ENCODE measurements around the gene MTHFD2L. TPM values are rescaled to one million over a fixed set of nuclear protein-coding genes. Genes with fewer than 3 reads are reported as not detected.
"Not testable (repeated sequence)": the region's sequence is repeated elsewhere in the genome, so short reads cannot be mapped to it uniquely, and the experiment has no call there.

The MTHFD2L gene
- total and polyA plus RNA-seq, 8 donors: 4.9 to 11.4 (median 6.8) TPM

DNA sequence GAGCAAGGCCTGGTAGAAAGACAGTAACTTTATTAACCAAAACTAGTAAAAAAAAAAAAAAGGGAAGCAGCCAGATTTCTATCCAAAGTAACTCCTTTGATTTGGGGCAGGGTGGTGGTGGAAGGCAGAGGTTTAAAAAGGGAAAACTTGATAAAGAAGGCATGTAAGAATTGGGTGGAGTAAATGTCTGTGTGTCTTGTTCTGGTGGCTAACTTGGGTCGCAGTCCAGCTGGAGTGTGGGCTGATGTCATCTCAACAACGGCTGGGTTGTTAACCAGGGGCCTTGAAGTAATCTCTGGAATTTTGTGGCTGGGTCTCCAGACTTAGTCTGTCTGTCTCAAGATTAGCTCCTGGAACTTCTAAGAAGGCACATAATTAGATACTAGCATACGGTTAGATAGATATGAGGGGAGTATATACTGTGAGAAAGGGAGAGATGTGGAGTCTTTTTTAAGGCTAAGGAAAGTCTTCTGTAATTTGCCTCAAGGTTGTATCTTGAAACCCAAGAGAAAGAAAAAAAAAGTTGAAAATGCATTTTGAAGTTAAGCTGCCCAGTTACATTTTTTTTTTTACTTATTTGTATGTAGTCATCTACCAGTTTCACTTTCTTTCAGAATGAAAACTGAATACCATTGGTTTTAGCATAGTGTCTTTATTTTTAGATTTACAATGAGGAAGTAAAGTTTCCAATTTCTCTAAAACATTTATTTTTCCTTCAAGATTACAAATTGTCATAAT lies 48.3 kb downstream of the MTHFD2L start:
- TF ChIP-seq, protein P1, sequence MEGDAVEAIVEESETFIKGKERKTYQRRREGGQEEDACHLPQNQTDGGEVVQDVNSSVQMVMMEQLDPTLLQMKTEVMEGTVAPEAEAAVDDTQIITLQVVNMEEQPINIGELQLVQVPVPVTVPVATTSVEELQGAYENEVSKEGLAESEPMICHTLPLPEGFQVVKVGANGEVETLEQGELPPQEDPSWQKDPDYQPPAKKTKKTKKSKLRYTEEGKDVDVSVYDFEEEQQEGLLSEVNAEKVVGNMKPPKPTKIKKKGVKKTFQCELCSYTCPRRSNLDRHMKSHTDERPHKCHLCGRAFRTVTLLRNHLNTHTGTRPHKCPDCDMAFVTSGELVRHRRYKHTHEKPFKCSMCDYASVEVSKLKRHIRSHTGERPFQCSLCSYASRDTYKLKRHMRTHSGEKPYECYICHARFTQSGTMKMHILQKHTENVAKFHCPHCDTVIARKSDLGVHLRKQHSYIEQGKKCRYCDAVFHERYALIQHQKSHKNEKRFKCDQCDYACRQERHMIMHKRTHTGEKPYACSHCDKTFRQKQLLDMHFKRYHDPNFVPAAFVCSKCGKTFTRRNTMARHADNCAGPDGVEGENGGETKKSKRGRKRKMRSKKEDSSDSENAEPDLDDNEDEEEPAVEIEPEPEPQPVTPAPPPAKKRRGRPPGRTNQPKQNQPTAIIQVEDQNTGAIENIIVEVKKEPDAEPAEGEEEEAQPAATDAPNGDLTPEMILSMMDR (IDR thresholded peaks at IDR 0.05): no peak
- H3K9me3 ChIP-seq: no peaks in the 10 kb centered on the region
- intact Hi-C loops (cut with DNase I): no loop called here
- WGBS, 2 donors: 37 to 53% methylated on average over 3 of the region's 3 CpGs
- peaks cover 18 to 28% (median 23%) of the 10 kb centered on the region in 3 donors for H3K4me1 ChIP-seq
- peak overlapping the region in 2 of 4 donors; percentile 22 to 35 for H3K27ac ChIP-seq
- H3K4me3 ChIP-seq: no peak overlapping the region
- ATAC-seq: peak in 3 of 4 donors; percentile 44 to 65 (median 51)
- H3K27me3 ChIP-seq: no peaks in the 10 kb centered on the region
- no peaks in the 10 kb centered on the region for H3K36me3 ChIP-seq
- peak in 1 of 6 donors; percentile 33 for DNase-seq
- FAIRE-seq: no peak

DNA sequence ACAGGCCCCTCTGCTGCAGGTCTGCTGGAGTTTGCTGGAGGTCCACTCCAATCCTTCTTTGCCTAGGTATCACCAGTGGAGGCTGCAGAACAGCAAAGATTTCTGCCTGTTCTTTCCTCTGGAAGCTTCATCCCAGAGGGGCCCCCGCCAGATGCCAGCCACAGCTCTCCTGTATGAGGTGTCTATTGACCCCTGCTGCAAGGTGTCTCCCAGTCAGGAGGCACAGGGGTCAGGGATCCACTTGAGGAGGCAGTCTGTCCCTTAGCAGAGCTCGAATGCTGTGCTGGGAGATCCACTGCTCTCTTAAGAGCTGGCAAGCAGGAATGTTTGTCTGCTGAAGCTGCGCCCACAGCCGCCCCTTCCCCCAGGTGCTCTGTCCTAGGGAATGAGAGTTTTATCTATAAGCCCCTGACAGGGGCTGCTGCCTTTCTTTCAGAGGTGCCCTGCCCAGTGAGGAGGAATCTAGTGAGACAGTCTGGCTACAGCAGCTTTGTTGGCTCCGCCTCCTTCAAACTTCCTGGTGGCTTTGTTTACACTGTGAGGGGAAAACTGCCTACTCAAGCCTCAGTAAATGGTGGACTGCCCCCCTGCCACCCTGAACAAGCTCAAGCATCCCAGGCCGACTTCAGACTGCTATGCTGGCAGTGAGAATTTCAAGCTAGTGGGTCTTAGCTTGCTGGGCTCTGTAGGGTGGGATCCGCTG lies 56.7 kb downstream of the MTHFD2L start:
- H3K27me3 ChIP-seq; intact Hi-C loops (cut with DNase I); H3K36me3 ChIP-seq; H3K27ac ChIP-seq; H3K9me3 ChIP-seq; DNase-seq; H3K4me1 ChIP-seq; FAIRE-seq; H3K4me3 ChIP-seq: not testable (repeated sequence)
- ATAC-seq: peak in 1 of 4 donors; percentile 62
- 87 to 88% methylated on average over 7 of the region's 7 CpGs for WGBS, 2 donors

DNA sequence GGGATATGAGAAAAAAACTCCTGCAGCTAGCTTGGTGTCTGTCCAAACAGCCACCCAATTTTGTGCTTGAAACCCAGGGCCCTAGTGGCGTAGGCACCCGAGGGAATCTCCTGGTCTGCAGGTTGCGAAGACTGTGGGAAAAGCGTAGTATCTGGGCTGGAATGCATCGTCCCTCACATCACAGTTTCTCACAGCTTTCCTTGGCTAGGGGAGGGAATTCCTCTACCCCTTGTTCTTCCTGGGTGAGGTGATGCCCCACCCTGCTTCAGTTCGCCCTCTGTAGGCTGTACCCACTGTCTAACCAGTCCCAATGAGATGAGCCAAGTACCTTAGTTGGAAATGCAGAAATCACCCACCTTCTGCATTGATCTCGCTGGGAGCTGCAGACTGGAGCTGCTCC lies 57.3 kb downstream of the MTHFD2L start:
- H3K4me1 ChIP-seq; DNase-seq; H3K4me3 ChIP-seq; intact Hi-C loops (cut with DNase I); FAIRE-seq; ATAC-seq; H3K9me3 ChIP-seq; H3K36me3 ChIP-seq; H3K27ac ChIP-seq; H3K27me3 ChIP-seq: not testable (repeated sequence)
- 92 to 95% methylated on average over 7 of the region's 7 CpGs for WGBS, 2 donors

DNA sequence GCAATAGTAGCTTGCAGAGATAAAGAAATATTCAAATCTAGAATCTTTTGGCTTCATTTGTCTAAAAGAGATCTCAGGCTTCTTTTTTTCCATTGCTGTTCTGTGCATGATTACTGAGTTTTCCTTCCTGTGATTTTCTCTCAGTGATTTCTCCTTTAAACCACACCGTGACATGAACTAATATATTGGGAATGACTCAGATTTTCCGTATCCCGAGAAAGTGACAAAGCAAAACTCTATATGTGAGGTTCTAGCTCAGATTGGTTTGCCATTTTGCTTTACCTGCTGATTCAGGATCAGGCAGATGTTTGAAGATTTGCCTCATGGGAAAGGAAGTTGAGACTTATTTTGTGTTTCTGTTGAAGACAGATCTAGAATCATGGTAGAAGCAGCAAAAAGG lies 59.4 kb downstream of the MTHFD2L start:
- WGBS, 2 donors: 81 to 89% methylated on average over 3 of the region's 3 CpGs
- no peak for FAIRE-seq

DNA sequence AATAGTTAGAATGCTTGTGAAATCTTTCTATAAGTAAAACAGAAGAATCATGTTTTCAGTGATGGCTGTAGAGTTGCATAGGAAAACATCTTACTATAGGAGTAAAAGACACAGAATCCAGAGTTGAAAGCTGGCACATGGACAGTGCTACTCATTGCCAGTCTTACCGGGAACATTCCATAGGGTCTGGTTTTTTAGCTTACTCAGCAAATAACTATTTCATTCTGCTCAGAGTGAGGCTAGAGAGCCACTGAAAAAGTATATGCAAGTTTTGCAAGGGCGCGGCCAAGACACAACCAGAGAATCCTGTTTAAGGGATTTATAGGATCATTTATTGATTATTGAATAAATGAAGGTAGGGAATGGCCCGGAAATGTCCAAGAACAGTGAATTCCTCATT lies 60.3 kb downstream of the MTHFD2L start:
- Histone ChIP-seq H3K27me3 (no peaks in the 10 kb centered on the region), H3K4me1 (no peaks in the 10 kb centered on the region), H3K9me3 (peaks cover 0 to 4% (median 0%) of the 10 kb centered on the region in 4 donors), H3K36me3 (no peaks in the 10 kb centered on the region), H3K27ac (no peak overlapping the region), H3K4me3 (no peak overlapping the region)
- FAIRE-seq (no peak), DNase-seq (no peak), ATAC-seq (no peak)
- TF ChIP-seq, protein P1 (IDR thresholded peaks at IDR 0.05): no peak
- intact Hi-C loops (cut with DNase I): no loop called here
- WGBS, 2 donors: 92 to 96% methylated on average over 4 of the region's 4 CpGs

More for the DNA sequence above, 59.4 kb downstream of the MTHFD2L start:
- no peaks in the 10 kb centered on the region for H3K4me1 ChIP-seq
- TF ChIP-seq, protein P1 (IDR thresholded peaks at IDR 0.05): no peak
- H3K27me3 ChIP-seq: no peaks in the 10 kb centered on the region
- no peak overlapping the region for H3K27ac ChIP-seq
- ATAC-seq (no peak), DNase-seq (no peak)
- peaks cover 0 to 4% (median 0%) of the 10 kb centered on the region in 4 donors for H3K9me3 ChIP-seq
- intact Hi-C loops (cut with DNase I): no loop called here
- H3K36me3 ChIP-seq: no peaks in the 10 kb centered on the region
- no peak overlapping the region for H3K4me3 ChIP-seq

Data from pancreas (tissue), 10 donors.